Activated CD8-positive, alpha-beta memory T cell treated with anti-CD3 and anti-CD28 coated beads for 24 hours (primary cell): Measurements from ENCODE around the gene ZCCHC3.
"Not testable (repeated sequence)": the region's sequence is repeated elsewhere in the genome, so short reads cannot be mapped to it uniquely, and the experiment has no call there.

ENCODE experiments used
- DNase-seq: peaks from one replicate; pipeline ENCODE4 v3.0.0-alpha.2; 2020

Gene ZCCHC3

GRCh38 chr20:316316-317068 lies 19.1 kb downstream of the ZCCHC3 start:
- DNase-seq, result no peak

- DNase-seq, result peak; percentile 97
Observed at GRCh38 chr20:324177-325044, 27.0 kb downstream of the ZCCHC3 start.

GRCh38 chr20:325045-325888 lies 27.9 kb downstream of the ZCCHC3 start, which contains the start of gene SOX12:
SOX12 (plus strand) TSS chr20:325552; CDS start chr20:325925, 373 bp downstream.
- peak; percentile 99 for DNase-seq

GRCh38 chr20:325889-326644 lies 28.7 kb downstream of the ZCCHC3 start:
- DNase-seq, result peak; percentile 85

- DNase-seq, result no peak
Observed at GRCh38 chr20:326645-327185, 29.3 kb downstream of the ZCCHC3 start.

- peak; percentile 88 for DNase-seq
Observed at GRCh38 chr20:327186-328026, 30.0 kb downstream of the ZCCHC3 start.

GRCh38 chr20:328027-328974 lies 30.9 kb downstream of the ZCCHC3 start:
- no peak for DNase-seq

- DNase-seq, result no peak
Observed at GRCh38 chr20:328975-329695, 31.8 kb downstream of the ZCCHC3 start.

- DNase-seq, result no peak
Observed at GRCh38 chr20:329851-330232, 32.5 kb downstream of the ZCCHC3 start.

GRCh38 chr20:330233-331149 lies 33.1 kb downstream of the ZCCHC3 start:
- DNase-seq, result peak; percentile 79

GRCh38 chr20:334578-334977 lies 37.2 kb downstream of the ZCCHC3 start:
- DNase-seq, result no peak

GRCh38 chr20:336040-336439 lies 38.7 kb downstream of the ZCCHC3 start:
- not testable (repeated sequence) for DNase-seq

GRCh38 chr20:341682-342081 lies 44.3 kb downstream of the ZCCHC3 start:
- DNase-seq, result no peak

GRCh38 chr20:343107-343506 lies 45.7 kb downstream of the ZCCHC3 start:
- DNase-seq, result no peak

GRCh38 chr20:346033-346639 lies 48.8 kb downstream of the ZCCHC3 start:
- DNase-seq, result no peak

- peak; percentile 74 for DNase-seq
Observed at GRCh38 chr20:346640-347316, 49.4 kb downstream of the ZCCHC3 start, which contains the start of gene NRSN2. NRSN2 (plus strand) TSS chr20:347111; CDS start chr20:349644, 2,533 bp downstream.

- DNase-seq, result no peak
Observed at GRCh38 chr20:347317-347639, 49.9 kb downstream of the ZCCHC3 start.
